Adrenal gland (tissue), 5 donors: Measurements from ENCODE around the gene AMACR.

Experiments used
- POLR2A ChIP-seq, 2 donors: fragments of 450-650 bp; IDR thresholded peaks; one replicate each; pipeline ENCODE4 v1.6.1; 2017; ENCODE audit warnings: antibody characterized with exemption in 2 of 2, mild to moderate bottlenecking in 2 of 2, moderate library complexity in 1 of 2
- TF ChIP-seq, protein P1 (sequence below), 6 experiments: fragments of 450-650 bp in 4 of 6; fragments of 200-600 bp in 2 of 6; sonication (generic) in 1 of 6; IDR thresholded peaks; 1 replicate in 5 of 6; 2 replicates in 1 of 6; pipeline versions ENCODE4 v1.5.1 to v1.8.0; 2016 to 2021; ENCODE audit warnings: antibody characterized with exemption in 6 of 6, mild to moderate bottlenecking in 2 of 6, moderate library complexity in 1 of 6
- donor health status: DM: no; HTN: no; CAD: no.

DNA sequence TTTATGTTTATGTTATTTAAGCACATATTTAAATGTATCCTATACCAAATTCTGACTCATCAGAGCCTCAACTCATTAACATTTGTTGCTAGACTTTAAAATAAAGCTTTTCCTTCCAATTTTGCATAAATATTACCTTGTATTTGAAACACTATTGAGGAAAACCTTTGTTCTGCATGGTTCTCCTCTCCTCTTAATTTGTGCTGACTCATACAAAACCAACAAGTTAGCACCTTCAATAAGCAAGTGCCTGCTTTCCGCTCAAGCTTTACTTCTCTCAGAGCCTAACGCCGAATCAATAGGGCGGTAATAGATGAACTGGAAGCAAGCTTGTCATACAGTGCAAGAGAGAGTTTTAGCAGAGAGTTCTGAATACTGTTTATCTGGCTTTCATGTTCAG lies 7.9 kb downstream of the AMACR start:
- TF ChIP-seq, protein P1, sequence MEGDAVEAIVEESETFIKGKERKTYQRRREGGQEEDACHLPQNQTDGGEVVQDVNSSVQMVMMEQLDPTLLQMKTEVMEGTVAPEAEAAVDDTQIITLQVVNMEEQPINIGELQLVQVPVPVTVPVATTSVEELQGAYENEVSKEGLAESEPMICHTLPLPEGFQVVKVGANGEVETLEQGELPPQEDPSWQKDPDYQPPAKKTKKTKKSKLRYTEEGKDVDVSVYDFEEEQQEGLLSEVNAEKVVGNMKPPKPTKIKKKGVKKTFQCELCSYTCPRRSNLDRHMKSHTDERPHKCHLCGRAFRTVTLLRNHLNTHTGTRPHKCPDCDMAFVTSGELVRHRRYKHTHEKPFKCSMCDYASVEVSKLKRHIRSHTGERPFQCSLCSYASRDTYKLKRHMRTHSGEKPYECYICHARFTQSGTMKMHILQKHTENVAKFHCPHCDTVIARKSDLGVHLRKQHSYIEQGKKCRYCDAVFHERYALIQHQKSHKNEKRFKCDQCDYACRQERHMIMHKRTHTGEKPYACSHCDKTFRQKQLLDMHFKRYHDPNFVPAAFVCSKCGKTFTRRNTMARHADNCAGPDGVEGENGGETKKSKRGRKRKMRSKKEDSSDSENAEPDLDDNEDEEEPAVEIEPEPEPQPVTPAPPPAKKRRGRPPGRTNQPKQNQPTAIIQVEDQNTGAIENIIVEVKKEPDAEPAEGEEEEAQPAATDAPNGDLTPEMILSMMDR (IDR thresholded peaks at IDR 0.05), result no peak
- TF ChIP-seq POLR2A (IDR thresholded peaks at IDR 0.05), result no peak
